ENCODE data around the gene HUNK.
"Not testable (repeated sequence)": the region's sequence is repeated elsewhere in the genome, so short reads cannot be mapped to it uniquely, and the experiment has no call there.

The HUNK gene

DNA sequence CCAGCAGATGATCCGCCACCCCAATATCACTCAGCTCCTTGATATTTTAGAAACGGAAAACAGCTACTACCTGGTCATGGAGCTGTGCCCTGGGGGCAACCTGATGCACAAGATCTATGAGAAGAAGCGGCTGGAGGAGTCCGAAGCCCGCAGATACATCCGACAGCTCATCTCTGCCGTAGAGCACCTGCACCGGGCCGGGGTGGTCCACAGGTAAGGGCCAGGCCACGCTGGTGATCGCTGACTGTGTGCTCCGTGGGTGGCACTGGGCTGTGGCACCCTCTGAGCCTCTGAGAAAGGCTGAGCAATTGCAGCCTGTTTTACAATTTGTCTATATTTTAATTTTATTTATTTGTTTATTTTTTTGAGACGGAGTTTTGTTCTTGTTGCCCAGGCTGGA, 51.7 kb downstream of the HUNK start:
- no peak for DNase-seq

DNA sequence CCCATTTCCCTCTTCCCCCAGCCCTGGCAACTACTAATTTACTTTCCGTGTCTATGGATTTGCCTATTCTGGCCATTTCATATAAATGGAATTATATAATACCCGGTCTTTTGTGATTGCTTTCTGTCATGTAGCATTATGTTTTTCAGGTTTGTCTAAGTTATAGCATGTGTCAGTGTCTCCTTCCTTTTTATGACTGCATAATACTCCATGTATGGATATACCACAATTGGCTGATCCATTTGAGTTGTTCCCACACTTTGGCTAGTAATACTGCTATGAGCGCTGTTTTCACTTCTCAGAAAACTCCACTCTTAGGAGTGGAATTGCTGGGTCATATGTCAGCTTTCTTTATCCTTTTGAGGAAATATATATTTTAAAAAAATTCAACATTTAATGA, 53.7 kb downstream of the HUNK start:
- no peak for DNase-seq

DNA sequence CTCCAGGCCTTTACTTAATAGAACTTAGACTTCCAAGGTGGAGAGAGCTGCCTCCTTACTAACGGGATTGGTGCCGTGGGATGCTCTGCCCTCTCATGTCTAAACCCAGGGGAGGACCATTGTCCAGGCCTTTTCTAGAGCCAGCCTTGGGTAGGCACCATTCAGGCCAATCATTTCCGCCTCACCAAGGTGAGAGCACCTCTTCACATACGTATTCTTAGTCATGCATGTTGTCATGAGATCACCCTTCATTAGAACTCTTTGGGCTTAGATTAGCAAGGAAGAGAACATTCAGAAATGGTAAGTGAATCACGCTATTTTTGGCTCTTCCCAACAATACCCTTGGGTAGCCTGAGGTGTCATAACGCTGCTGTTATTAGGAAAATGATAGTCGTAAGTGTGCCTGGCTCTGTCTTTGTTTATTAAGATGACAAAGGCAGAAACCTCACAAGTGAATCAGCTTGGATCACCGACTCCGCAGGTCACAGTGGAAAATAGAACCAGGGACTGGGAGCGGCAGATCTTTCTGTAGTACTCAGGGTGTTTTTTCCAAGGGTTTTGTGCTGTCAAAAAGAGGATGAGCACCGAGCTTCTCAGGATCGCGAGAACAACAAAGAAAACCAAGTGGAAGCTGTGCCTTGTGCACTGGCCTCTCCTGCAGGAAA, 55.0 kb downstream of the HUNK start:
- no peak for DNase-seq

DNA sequence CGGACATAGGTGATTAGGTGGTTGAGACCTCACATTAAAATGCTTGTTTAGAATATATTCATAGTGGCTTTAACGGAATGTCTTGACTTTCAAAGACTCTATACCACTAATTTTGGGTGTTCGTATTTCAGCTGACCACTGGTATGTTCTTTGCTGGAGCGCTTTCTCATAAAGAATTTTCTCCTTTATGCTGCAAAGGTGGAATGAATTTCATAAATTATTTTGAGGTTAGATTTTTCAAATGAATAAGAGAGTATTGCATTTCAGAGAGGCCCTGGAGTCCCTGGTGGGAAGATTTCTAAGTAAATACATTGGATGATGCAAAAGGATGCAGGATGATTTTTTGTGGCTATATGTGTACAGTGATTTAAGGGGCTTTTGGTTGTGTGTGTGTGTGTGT, 55.8 kb downstream of the HUNK start:
- DNase-seq = no peak

DNA sequence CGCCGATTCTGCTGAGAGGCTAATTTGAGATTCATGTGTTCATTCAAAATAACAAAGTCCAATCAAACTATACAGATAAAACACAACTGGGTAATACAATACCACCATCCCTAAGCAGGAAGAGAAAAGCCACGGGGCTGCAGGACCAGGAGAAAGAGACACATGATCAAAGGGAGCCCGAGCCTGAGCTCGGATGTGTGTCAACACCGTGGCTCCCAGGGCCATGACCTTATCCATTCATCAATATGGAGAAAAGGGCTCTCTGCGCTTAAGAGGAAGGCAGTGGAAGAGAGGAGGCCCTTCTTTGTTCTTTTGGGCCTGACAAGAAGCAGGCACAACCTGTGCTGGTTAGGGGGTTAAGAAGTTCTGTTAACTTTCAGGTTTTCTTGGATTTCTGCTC, 56.7 kb downstream of the HUNK start:
- no peak for DNase-seq

DNA sequence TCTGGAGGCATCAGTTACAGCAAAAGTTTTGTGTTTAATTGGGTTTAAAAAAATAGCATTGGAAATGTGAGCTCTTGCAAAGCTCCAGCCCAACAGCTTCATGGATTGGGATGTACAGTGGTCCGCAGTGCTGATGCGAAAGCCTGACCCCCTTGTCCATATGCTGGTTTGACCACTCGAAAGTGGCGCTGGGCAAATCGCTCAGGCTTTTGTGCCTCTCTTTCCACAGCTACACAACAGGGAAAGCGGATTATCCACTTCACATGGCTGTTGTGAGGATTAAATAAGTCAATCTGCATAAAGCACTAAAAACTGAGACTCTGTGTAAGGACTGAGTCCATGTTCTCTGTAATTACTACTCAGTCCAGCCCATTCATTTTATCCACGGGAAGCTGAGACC, 57.2 kb downstream of the HUNK start:
- DNase-seq = no peak

DNA sequence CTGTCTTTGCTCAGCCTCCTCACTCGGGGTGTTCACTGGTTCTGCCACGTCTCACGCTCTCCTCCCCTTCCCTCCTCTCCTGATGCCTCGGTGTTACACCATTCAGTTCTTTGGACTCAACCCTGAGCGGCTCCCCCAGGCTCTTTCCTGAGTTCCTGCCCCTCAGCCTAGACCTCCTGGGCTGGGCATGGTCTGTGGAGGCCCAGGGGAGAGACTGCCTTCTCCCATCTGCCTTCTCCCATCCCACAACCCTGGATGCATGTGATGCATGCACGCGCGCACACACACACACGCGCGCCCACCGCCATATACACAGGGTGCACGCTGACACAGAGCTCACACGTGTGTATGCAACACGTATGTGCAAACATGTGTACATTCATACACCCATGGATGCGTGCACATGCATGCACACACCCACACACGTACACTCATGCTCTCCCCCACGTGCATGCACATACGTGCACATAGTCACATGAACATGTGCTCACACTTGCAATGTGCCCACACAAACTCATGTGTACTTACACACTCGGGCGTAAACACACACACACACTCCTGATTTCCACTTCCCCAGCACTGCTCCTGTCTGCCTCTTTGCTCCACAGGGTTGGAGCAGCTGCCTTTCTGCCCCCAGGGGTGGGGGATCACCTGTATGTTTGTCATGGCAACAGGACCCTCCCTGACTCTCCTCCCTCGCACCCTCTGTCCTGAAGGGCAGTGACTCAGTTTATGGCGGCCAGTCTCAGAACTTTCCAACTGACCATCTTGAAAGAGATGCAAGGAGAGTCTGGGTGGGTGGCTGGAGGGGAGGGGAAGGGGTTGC, 59.0 kb downstream of the HUNK start:
- DNase-seq = no peak

DNA sequence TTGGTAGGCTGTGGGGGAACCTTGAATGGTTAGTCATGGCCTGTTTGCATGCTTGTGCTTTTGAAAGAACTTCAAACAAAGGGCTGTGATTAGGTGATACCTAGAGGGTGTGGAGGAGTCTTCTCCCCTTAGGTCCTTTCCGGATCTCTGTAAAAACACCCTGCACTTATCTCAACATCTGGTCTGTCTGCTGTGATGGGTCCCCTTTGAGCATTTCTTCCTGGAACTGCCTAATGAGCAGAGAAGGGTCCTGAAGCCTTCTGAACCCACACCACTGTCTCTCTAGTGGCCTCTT, 59.6 kb downstream of the HUNK start:
- no peak for DNase-seq

DNA sequence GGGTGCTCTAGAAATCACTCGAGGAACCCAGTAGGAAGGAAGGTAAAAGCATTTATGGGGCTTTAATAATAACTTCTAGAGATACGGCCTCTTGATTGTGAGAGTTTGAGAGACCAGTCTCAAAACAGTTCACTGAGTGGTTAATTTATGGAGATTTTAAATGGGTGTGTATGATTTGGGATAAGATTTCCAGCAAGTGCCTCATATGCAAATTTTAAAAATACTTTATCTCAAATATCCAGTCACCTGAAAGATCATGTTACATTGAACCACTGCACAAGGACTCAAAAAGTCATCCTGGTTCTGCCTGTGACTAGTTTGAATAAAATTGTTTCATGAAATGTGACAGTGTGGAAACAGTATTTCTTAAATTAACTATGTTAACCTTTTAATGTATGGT, 64.5 kb downstream of the HUNK start:
- DNase-seq = no peak

DNA sequence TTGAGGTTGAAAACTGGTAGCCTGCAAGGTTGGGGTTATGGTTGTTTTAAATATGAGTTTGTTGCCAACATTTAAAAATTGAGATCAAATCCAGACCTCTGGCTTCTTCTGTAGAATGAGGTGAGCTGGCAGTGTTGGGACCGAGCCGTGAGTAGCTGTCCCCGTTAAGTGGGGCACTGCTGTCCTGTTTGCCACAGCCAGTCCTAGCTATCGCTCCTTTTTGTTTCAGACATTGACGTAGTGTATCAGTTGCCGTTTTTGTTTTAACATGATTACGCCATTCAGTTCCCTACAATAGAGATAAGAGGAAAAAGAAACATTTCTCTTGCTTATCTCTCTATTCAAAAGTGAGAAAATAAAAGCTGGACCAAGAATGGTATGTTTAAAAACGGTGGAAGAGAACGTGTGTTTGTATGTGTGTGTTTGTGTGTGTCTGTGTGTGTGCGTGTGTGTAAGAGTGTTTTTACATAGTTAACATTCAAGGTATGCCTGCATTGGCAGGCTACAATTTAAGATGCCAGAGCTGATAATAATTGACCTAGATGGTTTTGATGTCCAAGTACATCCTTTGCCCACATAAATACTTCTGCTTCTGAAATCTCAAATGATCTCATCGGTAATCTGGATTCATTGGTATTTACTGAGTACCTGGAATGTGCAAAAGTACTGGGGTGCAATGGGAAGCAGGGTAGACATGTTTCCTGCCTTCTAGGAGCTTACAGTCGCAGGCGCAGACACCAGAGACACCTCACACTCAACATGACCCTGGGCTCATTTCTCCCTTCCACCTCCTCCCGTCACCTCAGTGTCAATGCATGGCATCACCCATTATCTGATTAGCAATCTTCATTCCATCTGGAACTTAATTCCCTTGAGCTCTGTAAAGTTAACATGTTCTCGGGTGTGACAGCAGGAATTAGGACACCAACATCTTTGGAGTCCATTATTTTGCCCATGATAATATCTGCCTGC, 65.8 kb downstream of the HUNK start:
- DNase-seq = no peak

DNA sequence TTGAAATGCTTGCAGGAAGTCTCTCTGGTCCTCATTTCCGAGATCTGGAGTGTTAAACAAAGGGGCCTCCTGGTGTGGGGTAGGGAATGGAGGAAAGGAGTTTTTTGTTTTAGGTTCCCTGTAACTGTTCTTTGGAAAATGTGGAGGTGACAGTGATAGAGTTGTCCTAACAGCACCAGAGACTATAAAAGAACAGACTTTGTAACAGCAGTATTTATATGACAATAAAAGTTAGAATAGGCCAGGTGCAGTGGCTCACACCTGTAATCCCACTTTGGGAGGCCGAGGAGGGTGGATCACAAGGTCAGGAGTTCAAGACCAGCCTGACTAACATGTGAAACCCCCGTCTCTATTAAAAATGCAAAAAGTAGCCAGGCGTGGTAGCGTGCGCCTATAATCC, 68.9 kb downstream of the HUNK start:
- DNase-seq = no peak

DNA sequence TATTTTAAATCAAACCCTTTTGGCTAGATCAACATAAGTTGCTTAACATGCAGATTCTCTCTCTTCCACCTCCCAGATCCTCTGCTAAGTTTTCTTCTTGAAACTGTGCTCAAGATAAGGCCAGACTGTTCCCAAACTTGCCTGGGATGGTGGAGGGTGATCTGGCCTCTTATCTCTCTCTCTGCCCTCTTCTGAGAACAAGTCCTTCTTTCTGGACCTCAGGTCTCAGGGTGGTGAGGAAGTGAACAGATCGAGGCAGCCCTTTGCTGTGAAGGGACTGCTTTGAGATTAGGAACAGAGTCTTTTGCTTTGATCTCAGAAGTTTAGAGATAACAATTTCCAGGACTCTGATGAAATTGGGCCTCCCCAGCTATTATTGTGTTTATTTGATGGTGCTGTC, 70.7 kb downstream of the HUNK start:
- DNase-seq = no peak

DNA sequence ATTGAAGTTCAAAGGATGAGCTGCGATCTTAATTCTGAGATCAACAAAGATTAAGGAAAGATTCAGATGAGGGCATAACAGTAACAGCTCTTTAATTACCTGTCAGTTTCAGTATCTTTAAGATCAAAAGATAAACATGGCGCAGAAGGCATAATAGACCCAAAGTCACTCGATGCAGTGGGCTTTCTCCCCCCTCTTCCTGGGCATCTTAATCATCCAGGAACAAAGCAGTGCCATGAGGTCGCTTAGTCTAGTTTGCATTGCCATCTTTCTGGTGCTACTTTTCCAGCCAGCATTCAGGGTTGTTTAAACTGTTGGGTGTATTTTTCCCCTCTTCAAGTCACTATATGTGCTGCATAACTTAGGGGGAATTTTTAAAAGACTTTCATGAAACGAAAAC, 72.3 kb downstream of the HUNK start:
- DNase-seq = no peak

DNA sequence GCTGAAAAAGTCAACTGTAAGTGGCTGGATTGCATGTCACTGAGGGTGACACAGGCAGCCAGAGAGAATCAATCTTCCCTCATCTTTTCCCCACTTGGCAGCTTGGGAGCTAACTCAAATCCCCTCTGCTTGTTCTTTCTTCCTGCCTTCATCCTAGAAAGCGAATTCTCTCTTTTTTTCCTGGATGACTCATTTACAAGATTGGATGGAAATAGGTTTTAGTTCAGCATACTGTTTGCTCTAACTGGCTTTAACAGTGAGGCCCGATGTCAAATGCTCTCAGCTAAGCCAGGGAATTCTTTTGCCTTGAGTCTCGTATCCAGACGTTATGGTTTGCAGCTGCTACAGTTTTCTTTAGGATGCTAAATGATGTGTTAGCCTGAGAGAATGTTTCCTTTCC, 72.7 kb downstream of the HUNK start:
- no peak for DNase-seq

DNA sequence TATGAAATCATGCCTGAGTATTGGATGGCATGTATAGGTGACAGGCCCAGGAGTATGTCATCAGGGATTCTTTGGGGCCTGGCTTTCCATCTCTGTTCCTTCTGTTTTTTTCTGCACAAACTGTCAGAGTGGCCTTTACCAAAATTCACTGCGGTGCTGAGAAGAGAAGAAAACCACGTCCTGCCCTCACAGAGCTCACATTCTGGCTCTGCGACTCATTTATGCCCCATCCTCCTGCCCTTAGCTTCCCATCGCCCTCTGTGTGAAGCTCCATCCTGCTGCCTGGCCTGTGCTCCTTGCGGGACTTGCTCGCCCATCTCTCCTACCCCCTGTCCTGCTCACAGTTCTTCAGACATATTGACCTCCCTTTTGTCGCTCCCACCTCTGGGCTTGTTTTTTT, 73.4 kb downstream of the HUNK start:
- DNase-seq = no peak

DNA sequence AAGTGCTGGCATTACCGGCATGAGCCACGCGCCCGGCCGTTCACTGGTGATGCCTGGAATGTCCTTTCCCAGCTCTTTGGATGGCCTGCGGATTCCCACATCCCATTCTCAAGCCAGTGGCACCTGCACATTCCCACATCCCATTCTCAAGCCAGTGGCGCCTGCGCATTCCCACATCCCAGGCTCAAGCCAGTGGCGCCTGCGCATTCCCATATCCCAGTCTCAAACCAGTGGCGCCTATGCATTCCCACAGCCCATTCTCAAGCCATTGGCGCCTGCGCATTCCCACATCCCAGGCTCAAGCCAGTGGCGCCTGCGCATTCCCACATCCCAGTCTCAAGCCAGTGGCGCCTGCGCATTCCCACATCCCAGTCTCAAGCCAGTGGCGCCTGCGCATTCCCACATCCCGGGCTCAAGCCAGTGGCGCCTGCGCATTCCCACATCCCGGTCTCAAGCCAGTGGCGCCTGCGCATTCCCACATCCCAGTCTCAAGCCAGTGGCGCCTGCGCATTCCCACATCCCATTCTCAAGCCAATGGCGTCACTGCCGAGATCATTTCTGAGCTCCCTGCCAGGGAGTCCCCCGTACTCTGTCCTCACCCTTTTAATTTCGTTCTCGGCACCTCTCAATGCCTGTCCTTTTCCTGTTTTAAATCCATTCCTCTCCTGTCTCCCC, 74.2 kb downstream of the HUNK start:
- not testable (repeated sequence) for DNase-seq

DNA sequence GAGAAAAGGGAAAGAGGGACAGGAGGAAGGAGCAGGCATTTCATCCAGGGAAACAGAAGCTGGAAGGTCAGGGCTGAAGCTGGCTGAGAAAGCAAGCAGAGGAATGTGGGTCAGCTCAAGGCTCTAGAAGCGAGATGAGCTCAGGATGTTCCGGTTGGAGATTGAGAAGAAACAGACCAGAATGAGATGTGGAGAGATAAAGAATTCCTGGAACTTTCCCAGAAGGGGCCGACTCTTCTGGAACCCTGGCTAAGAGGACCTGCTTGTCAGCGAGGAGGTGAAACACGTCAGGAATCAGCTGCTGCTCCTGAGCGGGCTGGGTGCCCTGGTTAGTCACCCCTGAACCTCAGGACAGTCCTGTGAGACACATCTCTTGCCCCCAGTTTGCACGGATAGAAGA, 75.9 kb downstream of the HUNK start:
- no peak for DNase-seq

DNA sequence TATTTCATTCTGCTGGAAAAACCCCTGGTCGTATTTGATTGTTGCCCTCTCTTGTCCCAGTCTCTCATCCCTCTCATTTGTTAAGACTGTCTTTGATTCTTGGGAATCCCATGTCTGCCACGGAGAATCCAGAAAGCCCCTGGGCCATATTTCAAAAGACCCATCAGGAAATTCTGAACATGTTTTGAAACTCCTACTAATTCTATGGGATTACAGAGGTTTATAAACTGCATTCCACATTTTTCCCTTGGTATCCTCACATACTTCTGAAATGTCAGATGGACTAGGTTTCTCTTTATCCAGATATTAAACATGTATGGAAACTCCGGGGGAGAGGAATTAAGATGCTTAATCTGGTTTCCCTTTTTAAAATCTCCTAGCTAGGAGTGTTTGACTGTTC, 80.0 kb downstream of the HUNK start:
- DNase-seq = no peak

DNA sequence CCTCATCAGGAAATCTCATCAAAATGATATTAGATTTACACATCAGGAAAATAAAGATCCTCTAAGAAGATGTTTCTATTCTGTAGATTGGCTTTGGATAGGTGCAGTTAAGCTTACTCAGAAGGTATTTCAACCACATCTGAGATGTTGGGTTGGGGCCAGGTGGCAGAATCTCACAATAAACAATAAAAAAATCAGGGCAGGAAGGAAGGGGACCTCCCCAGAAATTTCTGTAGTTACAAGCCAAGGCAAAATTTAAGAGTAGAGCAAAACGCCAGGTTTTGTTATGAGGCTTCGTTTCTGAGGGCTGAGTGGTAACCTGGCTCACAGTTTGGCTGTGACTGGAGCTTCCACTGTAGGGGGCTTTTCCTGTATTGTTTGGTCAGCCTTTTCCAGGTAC, 84.8 kb downstream of the HUNK start:
- no peak for DNase-seq

DNA sequence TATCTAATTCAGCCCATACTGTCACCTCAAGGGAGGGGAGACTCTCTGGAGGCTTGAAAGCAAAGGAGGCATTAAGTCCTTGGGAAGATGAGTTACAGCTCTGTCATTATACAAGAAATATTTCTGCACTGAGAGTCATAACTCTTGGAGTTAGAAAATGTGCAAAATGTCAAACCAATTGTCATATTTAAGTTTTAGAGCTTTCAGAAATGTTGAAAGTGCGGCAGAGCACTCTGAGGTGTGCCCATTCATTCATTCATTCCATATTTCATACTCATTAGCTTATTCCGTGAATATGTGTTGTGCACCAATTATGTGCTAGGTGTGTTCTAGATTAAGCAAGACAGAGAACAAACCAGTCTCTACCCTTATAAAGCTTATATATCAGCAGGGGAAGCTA, 87.1 kb downstream of the HUNK start:
- no peak for DNase-seq

DNA sequence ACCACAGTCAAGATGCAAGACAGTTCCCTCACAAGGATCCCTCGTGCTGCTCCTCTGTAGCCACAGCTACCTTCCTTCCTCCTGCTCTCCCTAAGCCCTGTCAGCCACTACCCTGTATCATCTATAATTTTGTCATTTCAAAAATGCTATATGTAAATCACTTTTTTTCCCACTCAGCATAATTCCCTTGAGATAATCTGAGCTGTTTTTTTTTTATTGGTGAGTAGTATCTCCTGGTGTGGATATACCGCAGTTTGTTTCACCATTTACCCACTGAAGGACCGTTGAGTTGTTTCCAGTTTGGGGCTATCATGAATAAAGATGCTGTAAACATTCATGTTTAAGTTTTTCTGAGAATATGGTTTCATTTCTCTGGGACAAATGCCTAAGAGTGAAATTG, 88.2 kb downstream of the HUNK start:
- no peak for DNase-seq

DNA sequence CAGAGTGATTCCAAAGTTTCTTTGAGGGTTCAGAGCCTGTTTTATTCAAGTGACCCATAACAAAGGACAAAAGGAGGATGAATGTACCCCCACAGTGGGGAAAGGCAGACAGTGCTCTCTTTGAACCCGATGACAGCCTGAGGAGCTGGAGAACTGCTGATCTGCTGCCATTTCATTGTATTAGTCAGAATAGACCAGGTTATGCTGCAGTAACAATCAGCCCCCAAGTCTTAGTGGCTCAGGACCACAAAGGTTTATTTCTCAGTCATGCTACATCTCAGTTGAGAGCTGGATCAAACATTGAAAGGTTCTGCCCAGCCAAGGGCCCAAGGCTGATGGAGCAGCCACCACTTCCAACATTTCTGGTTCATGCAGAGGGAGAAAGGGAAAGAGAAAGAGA, 88.9 kb downstream of the HUNK start:
- no peak for DNase-seq

DNA sequence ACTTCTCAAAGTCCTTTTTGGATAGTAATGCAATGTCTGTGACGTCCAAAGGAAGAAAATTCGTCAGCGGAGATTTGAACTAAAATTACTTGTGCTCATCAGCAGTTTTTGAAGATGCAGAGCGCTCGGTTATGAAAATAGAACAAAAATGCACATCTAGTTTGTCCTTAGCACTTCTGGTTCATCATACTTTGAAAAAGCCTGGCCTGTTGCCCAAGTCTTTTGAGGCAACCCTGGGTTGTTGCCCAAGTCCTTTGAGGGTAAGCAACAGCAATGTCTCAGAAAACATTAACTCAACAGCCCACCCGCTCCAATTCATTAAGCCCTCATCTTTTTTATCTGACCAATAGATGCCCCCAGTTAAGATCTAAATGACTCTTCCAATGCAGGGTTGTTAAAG, 91.9 kb downstream of the HUNK start:
- DNase-seq = no peak
